ENCODE data around the gene TCP11L2. TPM values are rescaled to one million over a fixed set of nuclear protein-coding genes. Genes with fewer than 3 reads are reported as not detected.
"Not testable (repeated sequence)": the region's sequence is repeated elsewhere in the genome, so short reads cannot be mapped to it uniquely, and the experiment has no call there.

The TCP11L2 gene
- total RNA-seq, 1 experiment from 2014 or later: 2.5 TPM

DNA sequence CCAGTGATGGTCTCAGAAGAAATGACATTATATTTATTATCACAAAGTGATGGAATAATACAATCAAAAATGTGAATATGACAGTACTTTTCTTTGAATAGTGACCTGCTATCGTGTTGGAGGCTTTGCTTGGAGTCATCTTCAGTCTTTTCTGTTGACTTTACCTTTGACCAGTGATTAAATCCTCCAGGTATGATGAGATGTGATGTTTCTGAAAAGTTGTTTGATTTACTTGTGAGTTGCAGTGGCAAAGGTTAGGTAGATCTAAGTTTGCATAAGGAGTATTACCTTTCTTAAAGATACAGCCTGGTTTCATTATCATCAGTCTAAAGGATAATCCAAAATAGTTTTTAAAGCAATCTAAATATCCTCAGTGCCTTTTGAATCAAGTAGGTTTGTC lies 4.6 kb downstream of the TCP11L2 start:
- DNase-seq (ENCODE audit: low read depth): no peak

DNA sequence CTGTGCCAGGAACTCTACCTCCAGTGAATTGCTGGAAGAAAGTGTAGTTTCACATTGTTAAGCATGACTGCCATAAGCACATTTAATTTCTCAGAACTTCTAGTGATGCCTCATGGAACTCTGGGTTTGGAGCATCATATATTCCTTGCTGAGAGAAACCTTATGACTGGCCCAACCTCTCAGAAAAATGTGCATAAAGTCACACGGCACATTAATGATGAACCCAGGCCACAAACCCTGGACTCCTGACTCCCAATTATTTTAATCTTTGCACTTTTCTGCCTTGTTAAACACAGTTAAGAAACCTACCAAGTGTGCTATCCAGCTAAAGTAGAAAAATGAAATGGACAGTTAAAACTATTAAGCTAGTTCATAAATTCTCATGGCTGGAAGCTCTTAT lies 5.6 kb downstream of the TCP11L2 start:
- no peak for DNase-seq (ENCODE audit: low read depth)

DNA sequence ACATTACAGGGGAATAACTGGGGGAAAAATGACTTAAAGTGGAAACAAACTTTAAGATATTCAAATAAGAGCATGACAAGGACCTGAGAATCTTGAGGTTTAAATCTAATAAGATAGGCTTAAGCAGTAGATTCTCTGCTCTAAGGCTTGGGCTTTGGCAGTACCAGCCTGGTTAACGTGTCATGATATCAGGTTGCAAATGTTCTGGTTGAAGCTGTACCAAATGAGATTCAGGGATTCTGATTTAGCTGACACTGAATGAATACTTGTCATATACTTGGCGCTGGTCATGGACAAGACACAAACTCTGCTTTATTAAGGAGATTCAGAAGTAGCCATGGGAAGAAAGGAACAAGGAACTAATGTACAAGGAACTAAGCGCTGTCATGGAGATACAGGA lies 6.1 kb downstream of the TCP11L2 start:
- no peak for DNase-seq (ENCODE audit: low read depth)

DNA sequence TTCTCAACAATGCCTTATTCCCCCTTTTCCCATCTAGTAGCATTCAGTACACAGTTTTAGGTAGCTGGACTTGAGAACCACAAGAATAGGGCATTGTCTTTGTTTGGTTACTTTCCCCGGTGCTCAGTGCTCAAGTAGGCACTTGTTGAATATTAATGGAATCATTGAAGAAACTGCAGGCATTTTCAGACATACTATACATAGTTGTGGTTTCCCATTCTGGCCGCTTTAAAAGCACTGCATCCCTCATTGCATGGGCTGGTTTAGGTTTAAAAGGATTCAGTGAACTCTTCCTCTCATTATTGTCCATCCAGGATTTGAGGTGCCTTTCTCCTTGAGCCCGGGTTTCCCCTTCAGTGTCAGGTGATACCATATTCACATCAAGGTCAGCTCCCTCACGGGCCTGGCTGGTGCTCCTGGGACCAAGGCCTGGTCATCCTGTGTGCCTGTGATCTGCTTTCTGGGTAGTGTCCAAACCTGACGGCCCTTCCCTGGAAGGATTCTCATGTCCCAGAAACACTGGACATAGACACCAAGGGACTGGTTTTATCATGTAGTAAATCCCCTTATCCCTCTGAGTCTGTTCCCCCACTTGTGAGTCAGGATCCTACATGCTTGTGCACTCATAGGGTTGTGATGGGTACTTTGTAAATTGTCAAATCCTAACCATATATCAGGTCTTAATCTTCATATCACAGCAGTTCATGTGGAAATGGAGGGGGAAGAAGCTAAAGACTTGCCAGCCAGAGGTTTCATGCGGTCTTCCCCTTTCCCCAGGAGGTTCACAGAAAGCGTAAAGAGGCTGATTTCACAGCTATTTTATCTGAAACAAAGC lies 7.4 kb downstream of the TCP11L2 start:
- DNase-seq (ENCODE audit: low read depth): peak; percentile 16

DNA sequence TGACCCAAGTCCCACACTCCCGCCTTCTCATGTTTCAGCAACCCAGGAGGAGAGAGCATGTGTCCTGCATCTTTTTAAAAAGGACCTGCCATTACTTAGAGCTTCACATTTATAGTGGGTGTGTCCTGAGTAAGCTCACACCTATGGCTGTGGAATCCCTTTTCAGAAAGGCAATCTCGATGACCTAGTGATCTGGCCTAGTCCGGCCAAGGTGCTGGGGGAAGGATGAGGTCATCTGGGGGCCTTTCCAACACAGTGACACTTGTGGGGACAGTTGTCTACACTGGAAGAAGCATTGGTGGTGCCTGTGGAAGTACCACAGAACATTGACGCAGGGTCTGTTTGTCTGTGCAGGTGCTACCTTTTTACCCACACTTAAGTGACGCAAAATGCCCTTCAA lies 8.2 kb downstream of the TCP11L2 start:
- no peak for DNase-seq (ENCODE audit: low read depth)

DNA sequence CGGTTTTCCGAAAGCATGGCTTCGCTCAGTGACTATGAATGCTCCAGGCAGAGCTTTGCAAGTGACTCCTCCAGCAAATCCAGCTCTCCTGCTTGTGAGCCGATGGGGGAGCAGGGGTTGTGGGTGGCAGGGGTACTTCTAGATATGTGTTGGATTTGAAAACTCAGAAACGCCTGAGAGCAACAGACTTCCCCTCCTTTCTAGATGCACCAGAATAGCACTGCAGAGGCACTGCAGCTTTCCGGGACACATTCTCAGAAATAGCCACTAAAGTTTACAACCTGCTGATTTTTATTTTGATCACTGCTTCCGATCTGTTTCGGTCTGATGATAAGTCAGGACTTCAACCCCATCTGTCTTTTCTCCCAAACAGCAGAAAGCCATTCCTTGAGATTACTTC lies 8.6 kb downstream of the TCP11L2 start:
- DNase-seq (ENCODE audit: low read depth): no peak

DNA sequence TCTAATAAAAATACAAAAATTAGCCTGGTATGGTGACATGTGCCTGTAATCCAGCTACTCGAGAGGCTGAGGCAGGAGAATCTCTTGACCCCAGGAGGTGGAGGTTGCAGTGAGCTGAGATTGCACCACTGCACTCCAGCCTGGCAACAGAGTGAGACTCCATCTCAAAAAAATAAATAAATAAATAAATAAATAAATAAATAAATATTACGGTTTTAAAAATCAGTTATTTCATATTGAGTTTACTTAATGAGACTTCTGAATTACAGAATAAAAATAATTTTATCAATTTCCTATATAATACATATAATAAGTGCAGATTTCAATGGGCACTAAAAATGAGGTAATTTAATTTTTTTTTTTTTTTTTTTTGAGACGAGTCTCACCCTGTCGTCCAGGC lies 10.9 kb downstream of the TCP11L2 start:
- DNase-seq (ENCODE audit: low read depth): not testable (repeated sequence)

DNA sequence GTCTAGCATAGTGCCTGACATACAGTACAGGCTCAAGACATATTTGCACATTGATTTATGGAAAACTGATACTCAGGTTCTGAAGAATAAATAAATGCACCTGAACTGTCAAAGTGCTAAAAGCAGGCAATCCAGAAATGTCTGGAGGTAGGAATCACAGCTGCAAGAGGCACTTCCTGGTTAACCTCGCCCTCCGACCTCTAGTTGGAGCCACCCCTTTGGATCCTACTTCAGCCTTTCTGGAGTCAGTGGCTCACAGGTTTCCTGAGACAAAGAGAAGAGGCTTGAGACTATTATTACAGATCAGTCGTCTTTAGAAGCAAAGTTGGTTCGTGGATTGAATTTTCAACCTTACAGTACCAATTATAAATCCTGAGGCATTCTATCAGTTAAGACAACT lies 13.0 kb downstream of the TCP11L2 start:
- DNase-seq (ENCODE audit: low read depth): no peak

DNA sequence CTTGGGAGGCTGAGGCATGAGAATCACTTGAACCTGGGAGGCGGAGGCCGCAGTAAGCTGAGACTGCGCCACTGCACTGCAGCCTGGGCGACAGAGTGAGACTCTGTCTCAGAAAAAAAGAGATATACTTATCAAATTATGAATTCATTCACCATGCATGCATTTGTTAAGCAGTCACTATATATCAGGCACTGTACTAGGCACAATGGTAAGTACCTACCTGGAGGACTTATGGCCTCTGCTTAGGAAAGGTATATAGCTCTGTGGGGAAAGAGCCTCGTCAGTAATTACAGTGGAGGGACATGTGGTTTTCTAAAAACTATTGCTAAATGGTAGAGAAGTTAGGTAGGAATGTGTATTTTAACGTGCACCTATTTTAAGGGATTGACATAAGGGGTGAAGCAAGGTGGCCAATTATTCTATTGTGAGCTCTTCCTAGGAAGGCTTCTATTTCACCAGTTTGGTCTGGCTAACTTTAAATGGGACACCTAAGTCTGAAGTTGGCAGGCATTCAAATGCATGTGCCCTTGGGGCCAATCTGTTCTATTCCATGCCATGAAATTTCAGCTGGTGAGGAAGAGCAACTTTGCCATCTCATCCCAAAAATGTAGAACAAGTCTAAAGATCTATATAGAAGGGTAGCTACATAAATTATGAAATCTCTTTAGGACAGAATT lies 15.0 kb downstream of the TCP11L2 start:
- DNase-seq (ENCODE audit: low read depth): no peak

DNA sequence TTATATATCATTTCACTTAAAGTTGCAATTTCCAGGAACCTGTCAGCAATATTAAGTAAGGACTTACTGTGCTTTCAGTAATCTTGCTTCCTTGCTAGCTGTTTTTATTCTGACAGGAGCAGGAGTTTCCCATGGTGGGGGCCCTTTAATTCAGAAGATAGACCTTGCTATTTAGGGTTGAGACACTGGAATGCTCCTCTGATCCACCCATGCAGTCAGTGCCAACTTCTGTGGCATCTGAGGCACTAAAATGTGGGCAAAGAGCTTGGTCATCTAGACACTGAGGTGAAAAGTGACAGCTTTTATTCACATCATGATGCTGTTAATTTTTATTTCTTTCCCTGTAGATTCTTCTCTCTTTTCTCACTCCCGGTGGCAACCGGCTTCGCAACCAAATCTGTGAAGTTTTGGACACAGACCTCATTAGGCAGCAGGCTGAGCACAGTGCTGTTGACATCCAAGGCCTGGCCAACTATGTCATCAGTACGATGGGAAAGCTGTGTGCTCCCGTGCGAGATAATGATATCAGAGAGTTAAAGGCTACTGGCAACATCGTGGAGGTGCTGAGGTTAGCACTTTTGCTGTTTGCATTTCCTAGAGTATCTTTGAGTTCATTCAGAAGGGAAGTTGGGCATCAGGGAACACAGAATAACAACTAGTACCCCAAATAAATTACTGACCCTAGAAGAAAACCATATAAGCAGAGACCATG lies 18.8 kb downstream of the TCP11L2 start:
- no peak for DNase-seq (ENCODE audit: low read depth)

DNA sequence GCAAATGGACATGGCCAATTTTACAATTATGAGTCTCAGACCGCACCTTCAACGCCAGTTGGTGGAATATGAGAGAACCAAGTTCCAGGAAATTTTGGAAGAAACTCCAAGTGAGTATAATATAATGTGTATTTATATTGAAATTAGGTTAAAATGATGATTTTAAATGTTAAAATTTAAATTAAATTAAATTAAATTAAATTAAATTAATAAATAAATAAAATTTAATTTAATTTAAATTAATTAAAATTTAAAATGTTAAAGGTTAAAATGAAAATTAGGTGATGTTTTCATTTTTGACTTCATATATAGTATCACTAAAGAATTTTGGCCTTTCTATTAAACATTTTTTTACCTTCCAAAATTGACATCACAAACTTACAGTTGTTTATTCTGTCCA lies 21.0 kb downstream of the TCP11L2 start:
- DNase-seq (ENCODE audit: low read depth): no peak

DNA sequence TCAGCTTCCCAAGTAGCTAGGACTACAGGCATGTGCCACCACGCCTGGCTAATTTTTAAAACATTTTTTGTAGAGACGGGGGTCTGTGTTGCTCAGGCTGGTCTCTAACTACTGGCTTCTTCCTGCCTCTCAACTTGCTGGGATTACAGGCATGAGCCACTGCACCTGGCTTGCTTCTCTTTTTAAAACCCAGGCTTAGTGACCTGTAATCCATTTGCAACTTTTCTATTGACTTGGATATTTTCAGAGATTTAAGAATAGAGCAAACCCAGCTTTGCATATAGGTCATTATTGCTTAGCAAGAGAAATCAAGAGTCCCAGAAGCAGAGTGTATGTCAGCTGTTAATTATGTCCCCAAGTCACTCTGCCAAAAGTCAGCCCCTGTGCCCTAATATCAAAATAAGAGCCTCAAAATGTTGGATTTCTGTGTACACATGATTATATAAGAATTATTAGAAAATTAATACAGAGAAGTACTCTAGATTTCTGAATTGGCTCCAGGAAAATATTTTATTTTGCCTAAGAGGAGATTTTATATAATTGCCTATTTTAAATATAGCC lies 24.9 kb downstream of the TCP11L2 start:
- DNase-seq (ENCODE audit: low read depth): no peak

DNA sequence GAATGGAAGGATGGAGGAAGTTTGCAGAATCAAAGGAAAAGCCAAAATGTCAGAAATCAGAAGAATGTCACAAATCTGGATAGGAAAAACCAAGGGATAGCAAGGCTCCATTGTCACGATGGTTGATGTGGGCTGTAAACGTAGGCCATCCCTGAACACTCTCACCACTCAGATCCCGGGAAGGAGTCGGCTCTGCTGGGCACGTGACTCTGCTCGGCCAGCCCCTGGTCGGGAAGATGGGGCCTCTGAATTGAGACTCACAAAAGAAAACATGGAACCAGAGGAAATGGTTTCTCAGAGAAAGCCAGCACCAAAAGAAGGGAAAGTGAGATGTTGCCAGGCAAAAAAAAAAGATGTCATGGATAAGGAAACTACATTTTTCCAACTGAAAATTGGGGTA lies 26.2 kb downstream of the TCP11L2 start:
- DNase-seq (ENCODE audit: low read depth): no peak

DNA sequence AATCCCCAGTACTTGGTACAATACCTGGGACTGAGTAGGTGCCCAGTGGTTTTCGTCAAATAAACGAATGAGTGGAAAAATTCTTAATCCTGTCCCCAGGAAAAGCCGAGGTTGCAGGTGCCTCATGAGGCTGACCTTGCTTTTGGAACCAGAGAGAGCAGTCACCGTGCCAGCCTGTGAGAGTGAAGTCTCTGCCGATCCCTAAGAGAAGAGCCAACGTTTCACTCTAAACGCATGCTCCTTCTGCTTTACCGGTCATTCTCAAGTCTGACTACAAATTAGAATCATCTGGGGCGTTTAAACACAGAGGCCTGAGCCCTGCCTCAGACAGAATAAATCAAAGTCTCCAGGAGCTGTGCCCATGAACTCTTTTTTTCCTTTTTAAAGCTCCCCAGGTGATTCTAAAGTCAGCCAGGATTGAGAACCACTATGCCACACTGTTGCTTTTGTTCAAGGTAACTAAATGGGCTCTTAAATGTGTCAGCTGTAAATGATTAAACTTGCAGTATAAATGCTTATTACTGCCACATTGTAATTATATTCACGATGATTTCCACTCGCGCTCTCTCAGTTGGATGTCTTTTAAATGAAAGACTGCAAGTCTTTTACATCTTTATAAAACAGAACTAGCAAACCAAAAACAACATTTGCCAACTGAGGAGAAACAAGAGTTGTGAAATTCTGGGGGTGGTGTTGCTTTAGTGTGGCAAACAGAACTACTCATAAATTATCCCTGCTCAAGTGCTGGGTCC lies 26.9 kb downstream of the TCP11L2 start:
- DNase-seq (ENCODE audit: low read depth): no peak

DNA sequence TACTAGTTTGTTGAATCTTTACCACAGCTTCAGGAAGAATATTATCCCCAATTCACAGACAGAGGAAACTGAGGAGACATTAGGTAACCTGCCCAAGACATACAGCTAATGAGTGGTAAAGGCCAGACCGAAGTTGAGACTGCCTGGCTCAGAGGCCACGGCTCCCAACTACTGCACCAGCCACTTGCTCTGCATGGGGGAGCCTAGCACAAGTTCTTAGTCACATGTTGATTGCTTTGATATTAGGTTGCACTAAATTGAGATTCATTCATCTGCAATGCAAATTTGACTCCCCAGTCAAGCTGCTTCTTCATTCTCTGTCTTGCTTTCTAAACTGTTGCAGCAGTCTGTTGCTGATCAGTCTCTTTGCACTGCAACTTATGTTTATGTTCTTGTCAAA lies 29.1 kb downstream of the TCP11L2 start:
- DNase-seq (ENCODE audit: low read depth): no peak

DNA sequence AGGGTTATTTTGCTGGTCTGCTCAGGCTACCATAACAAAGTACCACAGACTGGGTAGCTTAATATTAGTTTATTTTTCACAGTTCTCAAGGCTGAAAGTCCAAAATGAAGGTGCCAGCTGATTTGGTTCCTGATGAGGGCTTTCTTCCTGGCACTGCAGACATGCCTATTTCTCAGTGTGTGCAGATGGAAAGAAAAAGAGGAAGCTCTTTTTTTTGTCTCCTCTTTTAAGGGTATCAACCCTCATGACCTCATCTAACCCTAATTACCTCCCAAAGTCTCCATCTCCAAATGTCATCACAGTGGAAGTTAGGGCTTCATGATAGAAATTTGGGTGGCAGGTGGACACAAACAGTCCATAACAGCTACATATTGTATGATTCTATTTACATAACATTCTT lies 30.0 kb downstream of the TCP11L2 start:
- no peak for DNase-seq (ENCODE audit: low read depth)

DNA sequence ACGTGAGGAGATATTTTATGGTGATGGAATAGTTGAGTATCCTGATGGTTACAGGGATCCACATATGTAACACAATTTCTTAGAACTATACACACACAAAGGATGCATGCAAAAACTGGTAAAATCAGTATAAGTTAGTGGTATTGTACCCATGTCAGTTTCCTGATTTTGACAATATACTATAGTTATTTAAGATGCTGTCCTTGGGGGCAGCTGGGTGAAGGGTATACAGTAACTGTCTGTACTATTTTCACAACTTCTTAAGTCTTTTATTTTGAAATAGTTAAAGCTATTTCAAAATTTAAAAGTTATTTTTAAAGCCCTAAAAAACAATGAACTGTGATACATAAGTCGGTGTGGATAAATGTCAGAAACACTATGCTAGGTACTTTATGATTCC lies 30.5 kb downstream of the TCP11L2 start:
- DNase-seq (ENCODE audit: low read depth): no peak

DNA sequence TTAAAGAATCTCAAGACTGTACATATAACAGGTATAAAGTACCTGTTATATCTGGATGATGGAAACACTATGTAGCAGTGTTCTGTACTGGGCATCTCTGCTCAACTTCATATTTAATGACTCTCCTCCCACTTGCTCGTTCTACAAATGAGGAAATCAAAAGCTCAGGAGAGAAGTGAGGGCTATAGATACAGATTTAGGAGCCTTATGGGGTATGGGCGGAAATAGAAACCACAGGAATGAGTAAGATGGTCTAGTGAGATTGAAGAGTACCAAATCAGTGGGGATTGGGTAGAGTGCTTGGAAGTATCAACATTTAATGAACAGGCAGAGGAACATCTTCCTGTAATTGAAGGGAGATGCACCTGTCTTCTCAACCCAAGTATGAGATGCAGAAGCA lies 31.2 kb downstream of the TCP11L2 start:
- no peak for DNase-seq (ENCODE audit: low read depth)

DNA sequence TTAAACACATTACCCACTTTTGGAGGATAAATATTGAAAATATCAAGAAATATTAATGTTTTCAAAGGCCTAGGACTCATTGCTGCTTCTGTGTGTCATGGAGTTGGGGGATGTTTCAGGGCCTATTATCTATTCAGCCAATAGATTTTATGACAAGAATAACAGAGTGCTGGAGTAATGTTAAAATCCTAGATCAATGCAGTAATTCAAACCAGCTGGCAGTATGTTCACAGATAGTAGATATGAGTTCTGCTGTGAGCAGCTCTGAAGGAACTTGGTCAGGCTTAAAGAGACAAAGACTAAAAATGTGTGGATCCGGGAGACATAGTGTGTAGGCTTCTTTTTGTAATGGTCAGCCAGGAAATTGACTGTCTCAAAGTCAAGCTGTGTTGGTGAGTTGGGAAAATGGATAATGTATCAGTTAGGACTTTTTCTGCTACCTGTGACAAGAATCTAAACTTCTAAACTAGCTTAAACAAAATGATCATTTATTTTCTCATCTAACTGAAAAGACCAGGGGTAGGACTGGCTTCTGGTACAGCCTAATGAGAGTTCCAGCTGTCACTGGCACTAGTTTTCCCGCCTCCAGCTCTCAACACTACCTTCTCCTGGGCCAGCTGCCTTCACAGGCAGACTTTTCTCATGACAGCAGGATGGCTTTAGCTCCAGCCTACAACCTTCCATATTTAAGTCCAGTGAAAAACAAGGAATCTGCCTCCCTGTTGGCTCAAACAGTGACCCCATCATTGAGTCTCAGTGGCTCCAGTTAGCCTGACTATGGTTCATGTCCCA lies 38.7 kb downstream of the TCP11L2 start:
- DNase-seq (ENCODE audit: low read depth): no peak

DNA sequence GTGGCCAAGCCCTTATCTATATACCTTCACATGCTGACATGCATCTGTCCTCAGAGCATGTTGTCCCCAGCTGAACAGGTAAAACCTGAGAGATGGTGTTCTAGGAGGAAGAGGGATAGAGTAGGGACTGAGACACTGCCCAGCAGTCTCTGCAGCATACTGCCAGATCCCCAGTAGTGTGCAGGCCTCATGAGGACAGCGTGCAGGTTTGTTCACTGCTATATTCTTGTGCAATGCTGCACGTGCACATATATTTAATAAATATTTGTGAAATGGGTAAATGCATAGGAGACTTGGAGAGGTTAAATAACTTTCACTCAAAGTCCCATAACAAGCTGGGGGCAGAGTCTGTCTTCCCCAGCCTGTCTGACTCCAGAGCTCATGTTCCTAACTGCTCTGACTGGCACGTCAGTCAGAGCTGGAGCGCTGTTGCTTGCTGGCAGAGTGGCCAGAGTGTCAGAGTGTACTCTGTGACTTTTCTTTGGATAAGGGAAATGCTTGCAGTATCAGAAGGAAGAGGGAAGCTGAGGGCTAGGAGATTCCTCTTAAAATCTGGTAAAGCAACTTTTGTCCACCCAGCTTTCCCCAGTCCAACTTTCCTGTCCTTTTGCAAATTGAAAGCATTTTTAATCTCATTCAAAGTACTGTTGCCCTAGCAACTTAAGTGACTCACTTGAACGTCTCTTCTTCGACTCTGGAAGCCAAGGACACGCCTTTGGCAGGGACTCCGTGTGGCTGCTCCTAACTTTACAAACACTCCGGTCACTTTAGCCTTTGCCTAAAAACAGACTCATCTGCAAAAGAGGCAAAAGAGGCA lies 40.1 kb downstream of the TCP11L2 start:
- DNase-seq (ENCODE audit: low read depth): peak; percentile 60
